Fibroblast of mammary gland (primary cell): Measurements from ENCODE around the gene MEF2C.
"Not testable (repeated sequence)": the region's sequence is repeated elsewhere in the genome, so short reads cannot be mapped to it uniquely, and the experiment has no call there.

ENCODE experiments used
- DNase-seq: peaks from one replicate; pipeline ENCODE4 v3.0.0-alpha.2; 2010; ENCODE audit warnings: low read depth
- H3K4me3 ChIP-seq: 2 replicates; pipeline ENCODE4 v1.5.1; 2011; ENCODE audit warnings: low read depth, mild to moderate bottlenecking, low read length, moderate library complexity; ENCODE audit not compliant: control insufficient read depth
- TF ChIP-seq, protein P1 (sequence below): conservative IDR thresholded peaks from 2 replicates; pipeline ENCODE4 v1.5.1; 2011; ENCODE audit warnings: low read depth, low read length, inconsistent platforms; ENCODE audit not compliant: control insufficient read depth, insufficient read depth

The MEF2C gene

DNA sequence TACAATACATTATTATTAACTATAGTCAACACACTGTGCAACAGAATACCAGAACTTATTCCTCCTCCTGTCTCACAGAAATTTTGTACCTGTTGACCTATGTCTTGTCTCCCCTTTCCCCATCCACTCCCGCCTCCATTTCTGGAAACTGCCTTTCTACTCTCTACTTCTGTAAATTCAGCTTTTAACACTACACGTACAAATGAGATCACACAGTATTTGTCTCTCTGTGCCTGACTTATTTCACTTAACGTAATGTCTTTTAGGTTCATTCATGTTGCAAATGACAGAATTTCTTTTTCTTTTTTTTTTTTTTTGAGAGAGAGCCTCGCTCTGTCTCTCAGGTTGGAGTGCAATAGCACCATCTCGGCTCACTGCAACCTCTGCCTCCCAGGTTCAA lies 19.5 kb downstream of the MEF2C start:
- TF ChIP-seq, protein P1, sequence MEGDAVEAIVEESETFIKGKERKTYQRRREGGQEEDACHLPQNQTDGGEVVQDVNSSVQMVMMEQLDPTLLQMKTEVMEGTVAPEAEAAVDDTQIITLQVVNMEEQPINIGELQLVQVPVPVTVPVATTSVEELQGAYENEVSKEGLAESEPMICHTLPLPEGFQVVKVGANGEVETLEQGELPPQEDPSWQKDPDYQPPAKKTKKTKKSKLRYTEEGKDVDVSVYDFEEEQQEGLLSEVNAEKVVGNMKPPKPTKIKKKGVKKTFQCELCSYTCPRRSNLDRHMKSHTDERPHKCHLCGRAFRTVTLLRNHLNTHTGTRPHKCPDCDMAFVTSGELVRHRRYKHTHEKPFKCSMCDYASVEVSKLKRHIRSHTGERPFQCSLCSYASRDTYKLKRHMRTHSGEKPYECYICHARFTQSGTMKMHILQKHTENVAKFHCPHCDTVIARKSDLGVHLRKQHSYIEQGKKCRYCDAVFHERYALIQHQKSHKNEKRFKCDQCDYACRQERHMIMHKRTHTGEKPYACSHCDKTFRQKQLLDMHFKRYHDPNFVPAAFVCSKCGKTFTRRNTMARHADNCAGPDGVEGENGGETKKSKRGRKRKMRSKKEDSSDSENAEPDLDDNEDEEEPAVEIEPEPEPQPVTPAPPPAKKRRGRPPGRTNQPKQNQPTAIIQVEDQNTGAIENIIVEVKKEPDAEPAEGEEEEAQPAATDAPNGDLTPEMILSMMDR = no peak
- no peak for DNase-seq
- no peak overlapping the region for H3K4me3 ChIP-seq

GRCh38 chr5:88862547-88863175 lies 20.3 kb downstream of the MEF2C start:
- H3K4me3 ChIP-seq = no peak overlapping the region
- no peak for DNase-seq
- TF ChIP-seq, protein P1 = no peak

GRCh38 chr5:88861231-88861630 lies 21.8 kb downstream of the MEF2C start:
- TF ChIP-seq, protein P1 = no peak
- no peak overlapping the region for H3K4me3 ChIP-seq
- DNase-seq = no peak

GRCh38 chr5:88860501-88860900 lies 22.5 kb downstream of the MEF2C start:
- TF ChIP-seq, protein P1 = no peak
- H3K4me3 ChIP-seq = no peak overlapping the region
- peak; percentile 54 for DNase-seq

DNA sequence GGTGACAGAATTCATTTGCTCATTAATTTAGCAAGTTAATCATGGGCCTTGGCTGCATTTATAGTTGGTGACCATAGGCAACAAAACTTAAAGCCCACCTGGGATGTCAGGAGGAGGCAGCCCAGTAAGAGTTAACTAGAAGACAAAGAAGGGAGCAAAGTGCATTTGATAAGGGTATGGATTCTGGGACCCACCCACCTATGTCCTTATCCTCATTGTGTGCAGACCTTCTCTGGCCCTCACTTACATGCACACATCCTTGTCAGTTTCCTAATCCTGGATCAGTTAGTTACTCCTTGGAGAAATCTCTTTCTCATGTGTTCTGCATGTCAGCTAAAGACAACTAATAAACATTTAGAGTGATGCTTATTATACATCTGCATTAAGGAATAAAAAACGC lies 24.6 kb downstream of the MEF2C start:
- no peak overlapping the region for H3K4me3 ChIP-seq
- TF ChIP-seq, protein P1 = no peak
- no peak for DNase-seq

DNA sequence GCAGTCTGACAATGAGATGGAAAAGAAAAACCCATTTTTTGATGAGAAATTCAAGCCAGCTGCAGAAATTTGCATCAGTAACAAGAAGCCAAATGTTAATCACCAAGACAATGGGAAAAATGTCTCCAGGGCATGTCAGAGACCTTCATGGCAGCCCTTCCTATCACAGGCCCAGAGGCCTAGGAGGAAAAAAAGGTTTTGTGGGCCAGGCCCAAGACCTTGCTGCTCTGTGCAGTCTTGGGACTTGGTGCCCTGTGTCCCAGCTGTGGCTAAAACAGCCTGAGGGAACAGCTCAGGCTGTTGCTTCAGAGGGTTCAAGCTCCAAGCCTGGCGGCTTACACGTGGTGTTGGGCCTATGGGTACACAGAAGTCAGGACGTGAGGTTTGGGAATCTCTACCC lies 26.6 kb downstream of the MEF2C start:
- H3K4me3 ChIP-seq, DNase-seq: not testable (repeated sequence)

DNA sequence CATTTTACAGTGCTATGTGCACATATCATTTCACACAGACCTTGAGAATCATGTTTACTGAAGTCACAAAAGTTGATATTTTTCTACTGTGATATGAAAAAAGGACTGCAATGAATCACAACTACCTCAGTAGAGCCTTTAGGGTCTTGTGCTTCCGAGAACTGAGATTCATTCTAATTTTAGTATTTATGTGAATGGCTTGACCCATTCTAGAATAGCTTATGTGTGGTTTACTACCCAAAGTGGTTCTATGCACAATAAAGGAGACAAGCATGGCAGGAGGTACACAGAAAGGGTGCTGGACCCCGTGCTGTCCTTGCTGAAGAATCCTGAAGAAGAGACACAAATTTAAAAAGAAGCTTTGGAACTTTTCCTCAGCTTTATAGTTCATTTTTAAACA lies 28.2 kb downstream of the MEF2C start:
- no peak overlapping the region for H3K4me3 ChIP-seq
- TF ChIP-seq, protein P1 = no peak
- no peak for DNase-seq
